ENCODE data around the gene LSAMP. TPM values are rescaled to one million over a fixed set of nuclear protein-coding genes. Genes with fewer than 3 reads are reported as not detected.

LSAMP gene
- total RNA-seq, 2 donors from 2014 or later, result 1.9 to 5.4 TPM

GRCh38 chr3:116276675-116277074 lies 168.6 kb downstream of the LSAMP start:
- ATAC-seq (ENCODE audit: insufficient number of reproducible peaks, low FRiP score, low read depth), result no peak
- H3K4me1 ChIP-seq (ENCODE audit: control insufficient read depth in 1 of 2, low read depth in 2 of 2), result no peaks in the 10 kb centered on the region
- H3K27ac ChIP-seq, result no peak overlapping the region
- no peaks in the 10 kb centered on the region for H3K36me3 ChIP-seq
- no peak overlapping the region for H3K4me3 ChIP-seq
- no peaks in the 10 kb centered on the region for H3K9me3 ChIP-seq
- H3K27me3 ChIP-seq (replicated peaks; ENCODE audit: insufficient read depth), result no peaks in the 10 kb centered on the region
- no peak for DNase-seq (ENCODE audit: low spot score)
- no peak for TF ChIP-seq CTCF (IDR thresholded peaks at IDR 0.05)

- Histone ChIP-seq H3K4me3 (no peak overlapping the region), H3K9me3 (no peaks in the 10 kb centered on the region), H3K36me3 (no peaks in the 10 kb centered on the region), H3K27ac (no peak overlapping the region), H3K4me1 (ENCODE audit: control insufficient read depth in 1 of 2, low read depth in 2 of 2) (no peaks in the 10 kb centered on the region), H3K27me3 (replicated peaks; ENCODE audit: insufficient read depth) (no peaks in the 10 kb centered on the region)
- no peak for ATAC-seq (ENCODE audit: insufficient number of reproducible peaks, low FRiP score, low read depth)
- no peak for DNase-seq (ENCODE audit: low spot score)
- no peak for TF ChIP-seq CTCF (IDR thresholded peaks at IDR 0.05)
Measured at GRCh38 chr3:116270056-116270455, 175.2 kb downstream of the LSAMP start.

- no peak overlapping the region for H3K27ac ChIP-seq
- no peaks in the 10 kb centered on the region for H3K27me3 ChIP-seq (replicated peaks; ENCODE audit: insufficient read depth)
- ATAC-seq (ENCODE audit: insufficient number of reproducible peaks, low FRiP score, low read depth) (no peak), DNase-seq (ENCODE audit: low spot score) (no peak)
- TF ChIP-seq CTCF (IDR thresholded peaks at IDR 0.05), result no peak
- H3K36me3 ChIP-seq, result no peaks in the 10 kb centered on the region
- H3K9me3 ChIP-seq, result no peaks in the 10 kb centered on the region
- no peaks in the 10 kb centered on the region for H3K4me1 ChIP-seq (ENCODE audit: control insufficient read depth in 1 of 2, low read depth in 2 of 2)
- no peak overlapping the region for H3K4me3 ChIP-seq
Measured at GRCh38 chr3:116267116-116267515, 178.2 kb downstream of the LSAMP start.

- no peaks in the 10 kb centered on the region for H3K9me3 ChIP-seq
- H3K4me3 ChIP-seq, result no peak overlapping the region
- no peaks in the 10 kb centered on the region for H3K27me3 ChIP-seq (replicated peaks; ENCODE audit: insufficient read depth)
- TF ChIP-seq CTCF (IDR thresholded peaks at IDR 0.05), result no peak
- ATAC-seq (ENCODE audit: insufficient number of reproducible peaks, low FRiP score, low read depth) (no peak), DNase-seq (ENCODE audit: low spot score) (no peak)
- H3K27ac ChIP-seq, result no peak overlapping the region
- H3K36me3 ChIP-seq, result no peaks in the 10 kb centered on the region
- H3K4me1 ChIP-seq (ENCODE audit: control insufficient read depth in 1 of 2, low read depth in 2 of 2), result no peaks in the 10 kb centered on the region
Measured at GRCh38 chr3:116265976-116266584, 179.2 kb downstream of the LSAMP start.

- H3K27me3 ChIP-seq (replicated peaks; ENCODE audit: insufficient read depth), result no peaks in the 10 kb centered on the region
- no peaks in the 10 kb centered on the region for H3K4me1 ChIP-seq (ENCODE audit: control insufficient read depth in 1 of 2, low read depth in 2 of 2)
- H3K9me3 ChIP-seq, result no peaks in the 10 kb centered on the region
- no peak overlapping the region for H3K27ac ChIP-seq
- ATAC-seq (ENCODE audit: insufficient number of reproducible peaks, low FRiP score, low read depth) (no peak), DNase-seq (ENCODE audit: low spot score) (no peak)
- H3K36me3 ChIP-seq, result no peaks in the 10 kb centered on the region
- no peak overlapping the region for H3K4me3 ChIP-seq
- no peak for TF ChIP-seq CTCF (IDR thresholded peaks at IDR 0.05)
Measured at GRCh38 chr3:116265320-116265695, 180.0 kb downstream of the LSAMP start.
